Measurements from ENCODE around the gene PKD1. TPM values are rescaled to one million over a fixed set of nuclear protein-coding genes. Genes with fewer than 3 reads are reported as not detected.
A peak's percentile ranks its signal among the peaks of the same experiment; 100 is the strongest.

PKD1 gene
- total and polyA plus RNA-seq, 2 of the 13 experiments (the other 11 are each of a cell fraction or from before 2014, with no cell fraction given) = 22.1 to 23.0 TPM

DNA sequence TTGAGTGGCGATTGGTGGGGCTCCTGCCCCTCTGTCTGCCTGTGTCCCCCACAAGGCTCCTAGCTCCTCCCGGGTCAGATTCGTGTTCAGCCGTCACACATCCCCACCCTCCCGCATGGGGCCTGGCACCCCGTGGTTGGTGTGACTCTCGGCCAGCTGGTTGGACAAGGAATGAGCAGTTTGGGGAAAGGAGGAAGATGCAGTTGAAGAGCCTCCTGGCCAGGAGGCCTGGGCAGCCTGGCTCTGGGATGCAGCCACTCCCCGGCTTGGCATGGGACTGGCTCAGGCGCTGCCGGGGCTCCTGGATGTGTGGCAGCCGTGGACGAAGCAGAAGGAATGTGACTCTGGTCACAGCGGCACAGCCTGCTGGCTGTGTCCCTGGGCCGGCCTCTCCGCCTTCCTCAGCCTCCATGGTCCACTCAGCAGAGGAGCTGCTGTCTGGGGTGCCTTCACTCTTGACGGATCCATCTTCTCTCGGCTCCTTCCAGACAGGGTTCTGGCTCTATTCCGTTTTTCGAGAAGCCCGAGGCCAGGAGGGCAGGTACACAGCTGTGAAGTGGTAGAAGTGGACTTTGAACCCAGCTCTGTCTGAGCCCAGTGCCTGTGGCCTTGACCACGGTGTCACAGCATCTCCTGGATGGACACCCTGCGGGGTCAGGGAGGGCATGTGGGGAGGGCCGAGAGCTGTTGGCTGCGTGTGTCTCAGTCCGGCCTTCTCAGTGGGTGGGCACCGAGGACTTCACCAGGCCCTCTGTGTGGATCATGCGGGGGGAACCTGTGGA is 22.0 kb upstream of the PKD1 start (continued):
- TF ChIP-seq ZFP91 (CRISPR knock-in tag; IDR thresholded peaks at IDR 0.05; ENCODE audit: borderline replicate concordance) (peak; percentile 54), AKAP8 (CRISPR knock-in tag; IDR thresholded peaks at IDR 0.05) (peak; percentile 93; the same call in 1 of the 2 replicates), RXRA (CRISPR knock-in tag; IDR thresholded peaks at IDR 0.05) (peak; percentile 99), ZSCAN9 (CRISPR knock-in tag; IDR thresholded peaks at IDR 0.05; ENCODE audit: borderline replicate concordance) (peak; percentile 41; the same call in 1 of the 2 replicates), ZNF674 (CRISPR knock-in tag; IDR thresholded peaks at IDR 0.05; ENCODE audit: low read depth) (no peak), ZFX (CRISPR knock-in tag; IDR thresholded peaks at IDR 0.05; ENCODE audit: low read depth) (peak; percentile 80), ZSCAN31 (CRISPR knock-in tag; IDR thresholded peaks at IDR 0.05; ENCODE audit: low read depth) (0 out of 2 replicates have a peak, but pooled peaks have one; percentile 24), ZNF430 (CRISPR knock-in tag; IDR thresholded peaks at IDR 0.05) (peak; percentile 71), ZFYVE20 (CRISPR knock-in tag; IDR thresholded peaks at IDR 0.05; ENCODE audit: borderline replicate concordance, low read depth) (no peak), SALL1 (CRISPR knock-in tag; IDR thresholded peaks at IDR 0.05) (peak; percentile 84), ZNF138 (CRISPR knock-in tag; IDR thresholded peaks at IDR 0.05; ENCODE audit: low read depth) (0 out of 2 replicates have a peak, but pooled peaks have one; percentile 25), SSRP1 (CRISPR knock-in tag; IDR thresholded peaks at IDR 0.05) (0 out of 2 replicates have a peak, but pooled peaks have one; percentile 54), BHLHE40 (IDR thresholded peaks at IDR 0.05; ENCODE audit: low read length) (peak; percentile 29; the same call in 1 of the 2 replicates), TOE1 (CRISPR knock-in tag; IDR thresholded peaks at IDR 0.05) (no peak), ZNF232 (CRISPR knock-in tag; IDR thresholded peaks at IDR 0.05; ENCODE audit: borderline replicate concordance) (no peak), GABPA (IDR thresholded peaks at IDR 0.05; ENCODE audit: low read depth, low read length) (no peak), GABPA (CRISPR knock-in tag; IDR thresholded peaks at IDR 0.05; ENCODE audit: low read depth) (peak; percentile 58), SP5 (CRISPR knock-in tag; IDR thresholded peaks at IDR 0.05; ENCODE audit: borderline replicate concordance, low read depth) (peak; percentile 75), THAP7 (CRISPR knock-in tag; IDR thresholded peaks at IDR 0.05) (no peak), ZFP37 (CRISPR knock-in tag; IDR thresholded peaks at IDR 0.05; ENCODE audit: borderline replicate concordance) (no peak), KAT8 (CRISPR knock-in tag; IDR thresholded peaks at IDR 0.05) (peak; percentile 55; the same call in 1 of the 2 replicates), SOX5 (CRISPR knock-in tag; IDR thresholded peaks at IDR 0.05; ENCODE audit: borderline replicate concordance) (peak; percentile 70; the same call in 1 of the 2 replicates)
- TF ChIP-seq, protein P1, sequence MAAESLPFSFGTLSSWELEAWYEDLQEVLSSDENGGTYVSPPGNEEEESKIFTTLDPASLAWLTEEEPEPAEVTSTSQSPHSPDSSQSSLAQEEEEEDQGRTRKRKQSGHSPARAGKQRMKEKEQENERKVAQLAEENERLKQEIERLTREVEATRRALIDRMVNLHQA (CRISPR knock-in tag; IDR thresholded peaks at IDR 0.05) = no peak
- TF ChIP-seq, protein P2, sequence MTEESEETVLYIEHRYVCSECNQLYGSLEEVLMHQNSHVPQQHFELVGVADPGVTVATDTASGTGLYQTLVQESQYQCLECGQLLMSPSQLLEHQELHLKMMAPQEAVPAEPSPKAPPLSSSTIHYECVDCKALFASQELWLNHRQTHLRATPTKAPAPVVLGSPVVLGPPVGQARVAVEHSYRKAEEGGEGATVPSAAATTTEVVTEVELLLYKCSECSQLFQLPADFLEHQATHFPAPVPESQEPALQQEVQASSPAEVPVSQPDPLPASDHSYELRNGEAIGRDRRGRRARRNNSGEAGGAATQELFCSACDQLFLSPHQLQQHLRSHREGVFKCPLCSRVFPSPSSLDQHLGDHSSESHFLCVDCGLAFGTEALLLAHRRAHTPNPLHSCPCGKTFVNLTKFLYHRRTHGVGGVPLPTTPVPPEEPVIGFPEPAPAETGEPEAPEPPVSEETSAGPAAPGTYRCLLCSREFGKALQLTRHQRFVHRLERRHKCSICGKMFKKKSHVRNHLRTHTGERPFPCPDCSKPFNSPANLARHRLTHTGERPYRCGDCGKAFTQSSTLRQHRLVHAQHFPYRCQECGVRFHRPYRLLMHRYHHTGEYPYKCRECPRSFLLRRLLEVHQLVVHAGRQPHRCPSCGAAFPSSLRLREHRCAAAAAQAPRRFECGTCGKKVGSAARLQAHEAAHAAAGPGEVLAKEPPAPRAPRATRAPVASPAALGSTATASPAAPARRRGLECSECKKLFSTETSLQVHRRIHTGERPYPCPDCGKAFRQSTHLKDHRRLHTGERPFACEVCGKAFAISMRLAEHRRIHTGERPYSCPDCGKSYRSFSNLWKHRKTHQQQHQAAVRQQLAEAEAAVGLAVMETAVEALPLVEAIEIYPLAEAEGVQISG (CRISPR knock-in tag; IDR thresholded peaks at IDR 0.05) = peak; percentile 84
